Endothelial cell of umbilical vein (primary cell): ENCODE measurements around the gene C7orf25.

ENCODE experiments used
- CTCF ChIP-seq, 2 donors: IDR thresholded peaks; 1 replicate in 1 of 2; 2 replicates in 1 of 2; pipeline ENCODE4 v1.5.1; 2011; ENCODE audit warnings: low read length in 2 of 2, mild to moderate bottlenecking in 2 of 2, moderate library complexity in 2 of 2, control low read depth in 1 of 2, inconsistent platforms in 1 of 2, low read depth in 1 of 2; ENCODE audit not compliant: insufficient read depth in 1 of 2; ENCODE audit errors: extremely low read depth in 1 of 2
- EZH2 ChIP-seq: IDR thresholded peaks from 2 replicates; pipeline ENCODE4 v1.6.1; 2012; ENCODE audit warnings: borderline replicate concordance, low read depth, mild to moderate bottlenecking, moderate library complexity, low read length, inconsistent platforms; ENCODE audit not compliant: severe bottlenecking

DNA sequence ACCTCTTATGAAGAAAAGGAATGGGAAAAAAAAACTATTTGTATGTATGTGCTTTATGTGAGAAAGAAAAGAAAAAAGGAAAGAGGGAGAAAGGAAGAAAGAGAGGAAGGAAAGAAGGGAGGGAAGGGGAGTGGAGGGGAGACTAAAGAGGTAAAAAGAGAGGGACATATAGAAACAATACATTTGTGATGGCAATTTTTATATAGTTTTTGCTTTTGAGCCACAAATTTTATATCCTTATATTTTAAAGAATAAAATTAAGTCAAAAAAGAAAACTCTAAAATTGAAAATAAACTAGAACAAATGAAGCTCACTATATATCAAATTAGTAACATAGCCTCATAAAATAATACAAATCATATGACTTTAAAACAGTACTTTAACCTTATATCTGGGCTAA, 11.0 kb downstream of the C7orf25 start:
- no peak for TF ChIP-seq CTCF (IDR thresholded peaks at IDR 0.05; ENCODE audit: extremely low read depth in 1 of 2, insufficient read depth in 1 of 2, low read depth in 1 of 2, low read length in 2 of 2)
- no peak for TF ChIP-seq EZH2
